ENCODE results near the gene PHLDB2. TPM values are rescaled to one million over a fixed set of nuclear protein-coding genes. Genes with fewer than 3 reads are reported as not detected.

The PHLDB2 gene
- polyA plus RNA-seq, 2 donors = 5.2 to 7.6 TPM

GRCh38 chr3:111926266-111926676 is 67.2 kb downstream of the PHLDB2 start:
- H3K4me3 ChIP-seq (ENCODE audit: low read depth in 1 of 2, low read length in 2 of 2) = no peak overlapping the region
- H3K27ac ChIP-seq (ENCODE audit: low read depth in 2 of 2, low read length in 1 of 2) = no peak overlapping the region
- H3K27me3 ChIP-seq (ENCODE audit: control insufficient read depth in 1 of 2, insufficient read depth in 2 of 2, low read length in 2 of 2) = no peaks in the 10 kb centered on the region
- H3K9me3 ChIP-seq (ENCODE audit: control insufficient read depth in 2 of 2, insufficient read depth in 1 of 2, low read depth in 1 of 2, low read length in 1 of 2) = no peaks in the 10 kb centered on the region
- 13 to 24% methylated on average over 3 of the region's 3 CpGs for WGBS, 2 donors
- peaks cover 0 to 2% of the 10 kb centered on the region in 2 donors for H3K36me3 ChIP-seq (ENCODE audit: control insufficient read depth in 2 of 2, insufficient read depth in 2 of 2, low read length in 1 of 2)
- no peaks in the 10 kb centered on the region for H3K4me1 ChIP-seq (ENCODE audit: control insufficient read depth in 2 of 2, insufficient read depth in 2 of 2, low read length in 1 of 2)

DNA sequence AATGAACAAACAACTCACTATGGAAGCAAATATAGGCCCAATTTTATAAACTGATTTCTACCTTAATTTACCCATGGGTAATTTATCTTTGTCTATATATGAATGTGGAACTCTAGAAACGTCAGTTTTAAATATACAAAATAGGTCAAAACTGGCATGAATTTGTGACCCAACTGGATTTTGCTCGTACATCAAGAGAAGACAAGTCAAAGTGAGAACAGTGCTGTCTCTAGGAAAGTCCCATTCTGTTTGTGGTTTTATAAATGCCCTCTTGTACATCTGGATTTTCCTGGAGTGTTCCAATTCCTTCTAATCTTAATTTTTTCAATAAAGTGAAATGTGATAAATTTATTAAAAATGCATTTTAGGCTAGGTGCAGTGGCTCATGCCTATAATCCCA is 69.5 kb downstream of the PHLDB2 start:
- Histone ChIP-seq H3K27me3 (ENCODE audit: control insufficient read depth in 1 of 2, insufficient read depth in 2 of 2, low read length in 2 of 2) (no peaks in the 10 kb centered on the region), H3K4me1 (ENCODE audit: control insufficient read depth in 2 of 2, insufficient read depth in 2 of 2, low read length in 1 of 2) (no peaks in the 10 kb centered on the region), H3K36me3 (ENCODE audit: control insufficient read depth in 2 of 2, insufficient read depth in 2 of 2, low read length in 1 of 2) (peaks cover 0 to 2% of the 10 kb centered on the region in 2 donors), H3K9me3 (ENCODE audit: control insufficient read depth in 2 of 2, insufficient read depth in 1 of 2, low read depth in 1 of 2, low read length in 1 of 2) (no peaks in the 10 kb centered on the region), H3K4me3 (ENCODE audit: low read depth in 1 of 2, low read length in 2 of 2) (no peak overlapping the region), H3K27ac (ENCODE audit: low read depth in 2 of 2, low read length in 1 of 2) (no peak overlapping the region)
- WGBS, 2 donors = 47 to 49% methylated on average over 2 of the region's 2 CpGs

GRCh38 chr3:111929484-111929883 is 70.4 kb downstream of the PHLDB2 start:
- Histone ChIP-seq H3K4me1 (ENCODE audit: control insufficient read depth in 2 of 2, insufficient read depth in 2 of 2, low read length in 1 of 2) (no peaks in the 10 kb centered on the region), H3K9me3 (ENCODE audit: control insufficient read depth in 2 of 2, insufficient read depth in 1 of 2, low read depth in 1 of 2, low read length in 1 of 2) (no peaks in the 10 kb centered on the region), H3K27ac (ENCODE audit: low read depth in 2 of 2, low read length in 1 of 2) (no peak overlapping the region), H3K27me3 (ENCODE audit: control insufficient read depth in 1 of 2, insufficient read depth in 2 of 2, low read length in 2 of 2) (no peaks in the 10 kb centered on the region), H3K36me3 (ENCODE audit: control insufficient read depth in 2 of 2, insufficient read depth in 2 of 2, low read length in 1 of 2) (peaks cover 0 to 2% of the 10 kb centered on the region in 2 donors), H3K4me3 (ENCODE audit: low read depth in 1 of 2, low read length in 2 of 2) (no peak overlapping the region)
- 68 to 81% methylated on average over 2 of the region's 2 CpGs for WGBS, 2 donors

DNA sequence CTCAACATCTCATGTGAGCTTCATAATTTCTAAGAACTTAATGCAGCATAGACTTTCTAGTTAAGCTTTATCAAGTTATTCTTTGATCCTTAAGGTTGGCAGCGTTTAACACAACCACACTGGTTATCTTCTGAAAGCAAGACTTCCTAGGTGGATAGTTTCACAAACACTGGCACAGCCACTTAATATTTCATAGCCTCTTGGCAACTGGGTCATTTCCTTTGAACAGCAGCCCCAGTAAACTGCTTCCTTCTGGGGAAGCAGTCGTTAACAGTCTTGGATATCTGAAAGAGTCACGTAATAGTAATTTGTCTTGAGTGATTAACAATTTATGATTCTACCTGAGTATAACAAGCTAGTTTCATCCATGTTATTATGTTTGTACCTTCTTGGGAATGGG is 73.9 kb downstream of the PHLDB2 start:
- Histone ChIP-seq H3K27ac (ENCODE audit: low read depth in 2 of 2, low read length in 1 of 2) (no peak overlapping the region), H3K27me3 (ENCODE audit: control insufficient read depth in 1 of 2, insufficient read depth in 2 of 2, low read length in 2 of 2) (no peaks in the 10 kb centered on the region), H3K36me3 (ENCODE audit: control insufficient read depth in 2 of 2, insufficient read depth in 2 of 2, low read length in 1 of 2) (no peaks in the 10 kb centered on the region), H3K9me3 (ENCODE audit: control insufficient read depth in 2 of 2, insufficient read depth in 1 of 2, low read depth in 1 of 2, low read length in 1 of 2) (no peaks in the 10 kb centered on the region), H3K4me3 (ENCODE audit: low read depth in 1 of 2, low read length in 2 of 2) (no peak overlapping the region), H3K4me1 (ENCODE audit: control insufficient read depth in 2 of 2, insufficient read depth in 2 of 2, low read length in 1 of 2) (no peaks in the 10 kb centered on the region)
- WGBS, 2 donors = 50 to 71% methylated on average over 3 of the region's 3 CpGs

GRCh38 chr3:111936191-111936841 is 77.3 kb downstream of the PHLDB2 start:
- no peaks in the 10 kb centered on the region for H3K9me3 ChIP-seq (ENCODE audit: control insufficient read depth in 2 of 2, insufficient read depth in 1 of 2, low read depth in 1 of 2, low read length in 1 of 2)
- no peak overlapping the region for H3K27ac ChIP-seq (ENCODE audit: low read depth in 2 of 2, low read length in 1 of 2)
- H3K36me3 ChIP-seq (ENCODE audit: control insufficient read depth in 2 of 2, insufficient read depth in 2 of 2, low read length in 1 of 2) = no peaks in the 10 kb centered on the region
- H3K4me1 ChIP-seq (ENCODE audit: control insufficient read depth in 2 of 2, insufficient read depth in 2 of 2, low read length in 1 of 2) = no peaks in the 10 kb centered on the region
- H3K27me3 ChIP-seq (ENCODE audit: control insufficient read depth in 1 of 2, insufficient read depth in 2 of 2, low read length in 2 of 2) = no peaks in the 10 kb centered on the region
- H3K4me3 ChIP-seq (ENCODE audit: low read depth in 1 of 2, low read length in 2 of 2) = no peak overlapping the region

DNA sequence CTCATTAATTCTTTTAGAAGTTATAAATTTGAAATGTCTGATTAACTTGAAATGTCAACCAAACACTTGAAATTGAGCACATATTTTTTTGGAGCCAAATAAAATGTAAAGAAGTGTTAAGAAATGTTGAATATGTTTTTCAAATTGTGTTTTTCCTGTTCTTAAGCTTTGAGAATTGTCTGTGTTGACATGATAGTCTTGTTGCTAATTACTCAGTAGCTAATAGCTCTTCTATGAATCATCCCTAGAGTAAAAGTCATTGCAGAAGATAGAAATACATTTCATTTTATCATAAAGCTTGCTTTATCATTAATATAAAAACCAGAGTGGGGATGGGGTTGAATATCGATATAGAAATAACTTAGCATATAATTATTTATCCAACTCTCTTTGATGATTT is 77.9 kb downstream of the PHLDB2 start:
- Histone ChIP-seq H3K36me3 (ENCODE audit: control insufficient read depth in 2 of 2, insufficient read depth in 2 of 2, low read length in 1 of 2) (no peaks in the 10 kb centered on the region), H3K9me3 (ENCODE audit: control insufficient read depth in 2 of 2, insufficient read depth in 1 of 2, low read depth in 1 of 2, low read length in 1 of 2) (no peaks in the 10 kb centered on the region), H3K27me3 (ENCODE audit: control insufficient read depth in 1 of 2, insufficient read depth in 2 of 2, low read length in 2 of 2) (no peaks in the 10 kb centered on the region), H3K4me3 (ENCODE audit: low read depth in 1 of 2, low read length in 2 of 2) (no peak overlapping the region), H3K4me1 (ENCODE audit: control insufficient read depth in 2 of 2, insufficient read depth in 2 of 2, low read length in 1 of 2) (no peaks in the 10 kb centered on the region), H3K27ac (ENCODE audit: low read depth in 2 of 2, low read length in 1 of 2) (no peak overlapping the region)
- WGBS, 2 donors = 76 to 78% methylated on average over 1 of the region's 1 CpG

- no peaks in the 10 kb centered on the region for H3K9me3 ChIP-seq (ENCODE audit: control insufficient read depth in 2 of 2, insufficient read depth in 1 of 2, low read depth in 1 of 2, low read length in 1 of 2)
- H3K36me3 ChIP-seq (ENCODE audit: control insufficient read depth in 2 of 2, insufficient read depth in 2 of 2, low read length in 1 of 2) = no peaks in the 10 kb centered on the region
- H3K27ac ChIP-seq (ENCODE audit: low read depth in 2 of 2, low read length in 1 of 2) = no peak overlapping the region
- H3K4me1 ChIP-seq (ENCODE audit: control insufficient read depth in 2 of 2, insufficient read depth in 2 of 2, low read length in 1 of 2) = no peaks in the 10 kb centered on the region
- H3K27me3 ChIP-seq (ENCODE audit: control insufficient read depth in 1 of 2, insufficient read depth in 2 of 2, low read length in 2 of 2) = no peaks in the 10 kb centered on the region
- no peak overlapping the region for H3K4me3 ChIP-seq (ENCODE audit: low read depth in 1 of 2, low read length in 2 of 2)
Observed at GRCh38 chr3:111937871-111938270, 78.8 kb downstream of the PHLDB2 start.

DNA sequence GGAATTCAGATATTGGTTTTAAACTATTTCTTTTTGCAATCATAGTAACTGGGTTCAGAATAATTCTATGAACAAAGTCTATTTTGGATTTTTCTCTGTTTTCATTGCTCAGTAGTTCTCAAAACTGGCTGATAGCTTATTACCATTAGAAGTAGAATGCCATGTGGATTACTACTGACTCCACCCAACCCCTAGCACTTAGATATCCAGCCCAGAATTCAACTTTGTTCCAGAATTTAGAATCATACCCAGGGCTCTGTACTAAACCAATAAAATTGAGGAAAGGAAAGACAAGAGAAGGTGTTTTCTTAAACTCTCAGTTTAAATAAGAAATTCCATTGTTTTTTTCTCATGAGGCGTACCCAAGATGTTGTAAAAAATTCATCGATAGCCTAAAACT is 80.8 kb downstream of the PHLDB2 start:
- Histone ChIP-seq H3K4me1 (ENCODE audit: control insufficient read depth in 2 of 2, insufficient read depth in 2 of 2, low read length in 1 of 2) (no peaks in the 10 kb centered on the region), H3K27ac (ENCODE audit: low read depth in 2 of 2, low read length in 1 of 2) (no peak overlapping the region), H3K9me3 (ENCODE audit: control insufficient read depth in 2 of 2, insufficient read depth in 1 of 2, low read depth in 1 of 2, low read length in 1 of 2) (no peaks in the 10 kb centered on the region), H3K27me3 (ENCODE audit: control insufficient read depth in 1 of 2, insufficient read depth in 2 of 2, low read length in 2 of 2) (no peaks in the 10 kb centered on the region), H3K36me3 (ENCODE audit: control insufficient read depth in 2 of 2, insufficient read depth in 2 of 2, low read length in 1 of 2) (no peaks in the 10 kb centered on the region), H3K4me3 (ENCODE audit: low read depth in 1 of 2, low read length in 2 of 2) (no peak overlapping the region)
- 92 to 93% methylated on average over 2 of the region's 2 CpGs for WGBS, 2 donors

DNA sequence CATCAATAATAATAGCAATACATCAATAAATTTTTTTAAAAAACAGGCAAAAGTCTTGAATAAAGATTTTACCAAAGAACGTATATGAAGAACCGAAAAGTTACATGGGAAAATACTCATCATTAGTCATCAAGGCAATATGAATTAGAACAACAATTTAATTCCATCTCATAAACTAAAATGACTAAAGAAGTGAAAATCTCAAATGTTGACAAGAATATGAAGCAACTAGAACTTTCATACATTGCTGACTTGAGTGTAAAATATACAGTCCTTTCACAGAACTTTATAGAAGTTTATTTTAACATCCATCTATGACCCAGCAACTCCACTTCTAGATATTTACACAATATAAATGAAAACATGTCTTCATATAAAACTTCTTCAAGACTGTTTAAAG is 84.5 kb downstream of the PHLDB2 start:
- H3K4me1 ChIP-seq (ENCODE audit: control insufficient read depth in 2 of 2, insufficient read depth in 2 of 2, low read length in 1 of 2) = no peaks in the 10 kb centered on the region
- WGBS, 2 donors = 89 to 92% methylated on average over 2 of the region's 2 CpGs
- no peaks in the 10 kb centered on the region for H3K27me3 ChIP-seq (ENCODE audit: control insufficient read depth in 1 of 2, insufficient read depth in 2 of 2, low read length in 2 of 2)
- H3K4me3 ChIP-seq (ENCODE audit: low read depth in 1 of 2, low read length in 2 of 2) = no peak overlapping the region
- no peak overlapping the region for H3K27ac ChIP-seq (ENCODE audit: low read depth in 2 of 2, low read length in 1 of 2)
- no peaks in the 10 kb centered on the region for H3K36me3 ChIP-seq (ENCODE audit: control insufficient read depth in 2 of 2, insufficient read depth in 2 of 2, low read length in 1 of 2)
- H3K9me3 ChIP-seq (ENCODE audit: control insufficient read depth in 2 of 2, insufficient read depth in 1 of 2, low read depth in 1 of 2, low read length in 1 of 2) = no peaks in the 10 kb centered on the region

- Histone ChIP-seq H3K4me3 (ENCODE audit: low read depth in 1 of 2, low read length in 2 of 2) (no peak overlapping the region), H3K9me3 (ENCODE audit: control insufficient read depth in 2 of 2, insufficient read depth in 1 of 2, low read depth in 1 of 2, low read length in 1 of 2) (no peaks in the 10 kb centered on the region), H3K27me3 (ENCODE audit: control insufficient read depth in 1 of 2, insufficient read depth in 2 of 2, low read length in 2 of 2) (no peaks in the 10 kb centered on the region), H3K36me3 (ENCODE audit: control insufficient read depth in 2 of 2, insufficient read depth in 2 of 2, low read length in 1 of 2) (no peaks in the 10 kb centered on the region), H3K4me1 (ENCODE audit: control insufficient read depth in 2 of 2, insufficient read depth in 2 of 2, low read length in 1 of 2) (no peaks in the 10 kb centered on the region), H3K27ac (ENCODE audit: low read depth in 2 of 2, low read length in 1 of 2) (no peak overlapping the region)
- 90 to 97% methylated on average over 4 of the region's 4 CpGs for WGBS, 2 donors
Observed at GRCh38 chr3:111944372-111944771, 85.3 kb downstream of the PHLDB2 start.

All from esophagus (tissue), 2 donors.